ENCODE measurements around the gene TP53RK. TPM values are rescaled to one million over a fixed set of nuclear protein-coding genes. Genes with fewer than 3 reads are reported as not detected.

The TP53RK gene
- total RNA-seq, 1 donor from 2014 or later: 9.9 TPM

GRCh38 chr20:46708172-46708860 is 19.1 kb upstream of the TP53RK start:
- DNase-seq (ENCODE audit: low spot score): no peak

DNA sequence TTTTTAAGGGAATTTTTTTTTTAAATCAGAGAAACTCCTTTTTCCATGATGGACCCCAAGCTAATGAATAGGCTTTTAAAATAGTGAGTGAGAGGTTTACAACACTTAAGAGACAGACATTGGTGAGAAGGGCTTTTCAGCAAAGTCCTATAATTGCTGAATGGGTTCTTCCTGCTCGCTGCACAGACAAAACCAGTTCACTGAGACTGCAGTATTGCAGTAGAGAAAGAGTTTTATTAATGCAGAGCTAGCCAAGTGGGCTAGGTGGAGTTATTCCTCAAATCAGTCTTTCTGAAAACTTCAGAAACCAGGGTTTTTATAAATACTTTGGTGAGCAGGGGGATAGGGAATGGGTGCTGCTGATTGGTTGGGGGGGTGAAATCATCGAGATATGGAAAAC is 17.0 kb upstream of the TP53RK start:
- DNase-seq (ENCODE audit: low spot score): no peak

DNA sequence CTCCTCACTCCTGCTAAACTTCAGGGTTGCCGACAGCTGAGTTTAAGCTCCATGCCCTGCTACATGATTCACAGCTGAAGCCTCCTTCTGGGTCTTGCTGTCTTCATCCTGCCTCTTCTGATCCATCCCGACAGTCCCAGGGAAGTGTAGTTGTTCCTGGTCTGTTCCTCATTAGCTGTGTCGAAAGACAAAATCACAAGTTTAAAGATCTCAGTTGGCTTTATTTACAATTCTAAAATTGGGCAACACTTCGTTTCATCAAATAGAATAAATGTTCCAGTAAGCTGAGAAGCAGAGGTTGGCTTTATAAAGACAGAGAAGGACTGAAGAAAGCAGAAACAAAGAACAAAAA is 16.1 kb upstream of the TP53RK start:
- DNase-seq (ENCODE audit: low spot score): no peak

DNA sequence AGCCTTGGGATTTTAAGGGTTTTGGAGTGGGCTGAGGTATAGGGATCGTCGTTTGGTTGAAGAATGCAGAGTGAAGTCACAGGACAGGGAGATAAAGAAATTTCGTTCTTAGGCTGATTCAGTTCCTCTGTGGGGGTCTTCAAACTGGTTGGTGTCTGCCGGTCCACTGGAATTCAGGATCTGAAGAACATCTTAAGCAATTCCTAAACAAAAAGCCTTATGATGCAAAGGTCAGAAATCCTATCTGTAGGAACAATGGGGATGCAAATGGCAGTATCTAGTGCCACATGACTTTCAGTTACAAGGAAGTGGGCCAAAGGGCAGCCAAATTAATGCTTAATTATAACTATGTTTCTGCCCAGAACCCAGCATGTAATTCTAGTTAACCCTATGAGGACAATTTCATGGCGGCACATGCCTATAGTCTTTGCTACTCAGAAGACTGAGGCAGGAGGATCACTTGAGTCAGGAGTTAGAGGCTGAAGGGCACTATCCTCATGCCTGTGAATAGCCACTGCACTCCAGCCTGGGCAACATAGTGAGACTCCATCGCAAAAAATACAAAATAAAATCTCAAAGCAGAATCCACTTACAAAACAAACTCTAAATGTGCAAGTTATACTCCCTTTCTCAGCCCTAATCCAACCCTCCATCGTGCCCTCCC is 15.6 kb upstream of the TP53RK start:
- no peak for DNase-seq (ENCODE audit: low spot score)

- DNase-seq (ENCODE audit: low spot score): no peak
These were observed 14.2 kb upstream of the TP53RK start for GRCh38 chr20:46703435-46703834.

DNA sequence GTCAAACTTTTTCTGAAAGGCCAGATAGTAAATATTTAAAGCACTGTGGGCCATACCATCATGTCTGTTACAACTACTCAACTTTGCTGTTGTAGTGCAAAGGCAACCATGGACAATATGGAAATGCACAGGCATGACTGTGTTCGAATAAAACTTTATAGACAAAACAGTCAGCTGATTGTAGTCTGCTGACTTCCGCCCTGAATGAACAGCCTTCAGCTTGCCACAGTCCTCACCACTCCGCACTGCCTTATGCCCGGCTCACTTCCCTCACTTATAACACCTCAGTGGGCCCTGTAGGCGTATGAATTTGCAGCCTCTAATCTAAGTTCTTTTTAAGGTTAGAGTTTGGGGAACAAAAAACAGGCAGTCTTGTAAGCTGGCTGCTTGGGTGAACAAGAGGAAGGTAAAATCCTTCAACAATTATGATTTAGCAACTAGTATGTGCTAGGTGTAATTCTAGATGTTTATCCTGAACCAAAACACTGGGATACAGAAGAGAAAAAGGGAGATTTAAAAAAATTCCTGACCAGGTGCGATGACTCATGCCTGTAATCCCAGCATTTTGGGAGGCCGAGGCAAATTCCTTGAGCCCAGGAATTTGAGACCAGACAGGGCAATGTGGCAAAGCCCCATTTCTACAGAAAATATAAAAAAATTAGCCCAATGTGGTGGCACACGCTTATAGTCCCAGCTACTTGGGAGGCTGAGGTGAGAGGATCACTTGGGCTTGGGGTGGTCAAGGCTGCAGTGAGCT is 13.4 kb upstream of the TP53RK start:
- no peak for DNase-seq (ENCODE audit: low spot score)

GRCh38 chr20:46701986-46702385 is 12.7 kb upstream of the TP53RK start:
- no peak for DNase-seq (ENCODE audit: low spot score)

GRCh38 chr20:46701556-46701955 is 12.3 kb upstream of the TP53RK start:
- no peak for DNase-seq (ENCODE audit: low spot score)

DNA sequence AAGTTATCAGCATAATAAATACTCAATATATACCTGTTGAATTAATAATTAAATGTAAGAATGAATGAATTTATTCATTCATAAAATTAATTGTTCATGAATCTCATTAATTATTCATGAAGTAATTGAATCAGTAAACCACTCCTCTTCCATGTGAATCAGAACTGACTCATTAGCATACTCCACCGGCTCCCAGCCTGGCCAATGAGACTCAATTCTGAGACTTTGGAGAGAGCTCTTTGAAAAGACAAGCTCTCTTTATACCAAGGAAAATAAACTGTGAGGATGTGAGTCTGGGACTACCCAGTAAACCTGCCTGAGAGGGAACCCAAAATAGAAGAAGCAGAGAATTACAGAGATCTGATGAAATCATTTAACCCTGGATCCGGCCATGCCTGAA is 11.8 kb upstream of the TP53RK start:
- no peak for DNase-seq (ENCODE audit: low spot score)

- DNase-seq (ENCODE audit: low spot score): no peak
These were observed 11.2 kb upstream of the TP53RK start for GRCh38 chr20:46700481-46700880.

DNA sequence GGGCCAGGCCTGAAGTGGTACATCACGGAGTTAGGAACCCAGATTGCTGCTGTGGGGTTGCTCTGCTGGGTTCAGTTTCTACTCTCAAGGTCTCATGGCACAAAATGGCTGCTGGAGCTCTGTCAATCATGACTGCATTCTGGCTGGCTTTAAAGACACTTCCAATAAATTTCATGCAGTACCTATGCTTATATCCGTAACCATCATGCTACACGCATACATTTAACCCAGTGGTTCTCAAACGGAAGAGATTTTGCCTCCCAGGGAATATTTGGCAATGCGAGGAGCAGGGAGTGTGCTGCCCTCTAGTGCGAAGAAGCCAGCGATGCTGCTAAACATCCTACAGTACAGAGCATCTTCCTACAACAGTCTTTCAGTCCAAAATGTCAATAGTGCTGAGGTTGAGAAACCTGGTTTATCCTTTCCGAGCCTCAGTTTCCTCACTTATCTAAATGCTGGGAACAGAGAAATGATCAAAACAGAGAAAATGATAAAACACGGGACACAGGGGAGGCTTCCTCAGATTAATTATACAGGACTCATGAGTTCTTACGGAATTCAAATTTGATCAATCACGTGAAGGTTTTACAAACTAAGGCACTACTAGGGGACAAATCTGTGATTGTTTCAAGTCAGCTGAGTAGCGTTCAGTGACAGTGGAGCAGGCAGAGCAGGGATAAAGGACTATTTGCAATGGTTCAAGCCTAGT is 10.6 kb upstream of the TP53RK start:
- no peak for DNase-seq (ENCODE audit: low spot score)

GRCh38 chr20:46698788-46699187 is 9.5 kb upstream of the TP53RK start:
- DNase-seq (ENCODE audit: low spot score): no peak

DNA sequence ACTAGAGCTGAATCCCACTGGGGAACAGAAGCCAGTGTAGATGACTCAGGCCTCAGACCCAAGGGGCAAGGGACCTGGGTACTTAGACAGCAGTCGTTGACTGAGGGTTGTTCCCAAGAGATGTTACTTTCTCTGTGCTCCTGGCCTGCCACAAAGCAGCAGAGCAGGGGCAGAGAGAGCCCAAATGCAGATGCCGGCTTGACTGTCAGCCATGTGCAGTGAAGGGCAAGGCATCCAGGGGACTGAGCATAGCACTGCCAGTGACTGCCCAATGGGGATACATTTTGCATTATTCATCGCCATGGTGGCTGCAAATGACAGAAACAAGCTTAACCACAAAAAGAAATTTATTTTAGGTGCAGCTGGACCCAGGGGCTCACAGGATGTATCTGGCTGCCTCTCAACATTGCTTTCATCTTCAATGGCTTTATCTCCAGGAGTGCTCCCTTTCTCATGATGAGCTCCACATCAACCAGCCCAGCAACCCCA is 7.6 kb upstream of the TP53RK start:
- no peak for DNase-seq (ENCODE audit: low spot score)

GRCh38 chr20:46695892-46696291 is 6.6 kb upstream of the TP53RK start:
- no peak for DNase-seq (ENCODE audit: low spot score)

- DNase-seq (ENCODE audit: low spot score): no peak
These were observed 5.2 kb upstream of the TP53RK start for GRCh38 chr20:46694484-46694883.

- DNase-seq (ENCODE audit: low spot score): no peak
These were observed 2.0 kb upstream of the TP53RK start for GRCh38 chr20:46691196-46691595.

GRCh38 chr20:46690219-46691106 is 1.2 kb upstream of the TP53RK start:
- no peak for DNase-seq (ENCODE audit: low spot score)

DNA sequence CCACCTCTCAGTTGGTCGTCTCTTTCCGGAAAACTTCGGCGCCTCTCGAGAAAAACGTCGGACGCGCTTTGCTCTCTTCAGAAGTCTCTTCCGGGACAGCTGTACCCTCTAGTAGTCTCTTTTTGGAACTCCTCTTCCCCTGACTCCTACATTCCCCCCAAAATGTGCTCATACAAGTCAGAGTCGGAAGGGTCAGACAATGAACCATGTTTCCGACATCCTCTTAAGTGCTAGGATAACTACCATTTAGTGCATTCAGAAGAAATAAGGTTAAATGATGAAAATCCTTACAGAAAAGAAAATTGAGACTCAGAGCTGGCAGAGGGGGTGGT is 476 bp upstream of the TP53RK start:
- DNase-seq (ENCODE audit: low spot score): no peak

GRCh38 chr20:46688151-46689081 is 828 bp downstream of the TP53RK start:
- DNase-seq (ENCODE audit: low spot score): no peak

Data from mesenteric fat pad (tissue), 1 donor.